Right cardiac atrium (tissue), 5 donors: ENCODE results near the gene FBXL16. TPM values are rescaled to one million over a fixed set of nuclear protein-coding genes. Genes with fewer than 3 reads are reported as not detected.

Experiments used
- ATAC-seq, 2 donors: fragments of 200-7000 bp; cut with Tn5 transposase; one replicate each; pipeline versions ENCODE4 v1.8.0 to v1.9.1; 2020; ENCODE audit warnings: moderate library complexity in 2 of 2, mild to moderate bottlenecking in 1 of 2
- DNase-seq, 3 donors: peaks; one replicate each; pipeline ENCODE4 v3.0.0-alpha.2; 2020
- H3K27ac ChIP-seq: one replicate; pipeline ENCODE4 v1.5.1; 2013; ENCODE audit warnings: mild to moderate bottlenecking, low read length, control low read depth, moderate library complexity
- H3K27me3 ChIP-seq: one replicate; pipeline ENCODE4 v1.6.1; 2013; ENCODE audit not compliant: control insufficient read depth, insufficient read depth
- H3K4me1 ChIP-seq: one replicate; pipeline ENCODE4 v1.6.1; 2013; ENCODE audit warnings: low read length; ENCODE audit not compliant: control insufficient read depth, insufficient read depth
- H3K4me3 ChIP-seq: one replicate; pipeline ENCODE4 v1.5.1; 2013; ENCODE audit warnings: low read length, control low read depth
- H3K9me3 ChIP-seq: one replicate; pipeline ENCODE4 v1.6.1; 2013; ENCODE audit warnings: low read length; ENCODE audit not compliant: control insufficient read depth
- WGBS: extraction: QIAGEN DNeasy Blood & Tissue Kit; methylation state at CpG from one replicate; pipeline ENCODE4 v1.1.7; 2013; 5-methylcytosine and 5-hydroxymethylcytosine counted together
- intact Hi-C, 4 donors: fragments of 100-400 bp; cut with DNase I; formaldehyde crosslinking; loops; one replicate each; pipeline versions ENCODE4 v1.11.0 to v1.14.0; 2022 to 2023
- polyA plus RNA-seq: library from polyadenylated mRNA; stranded (reverse); fragments of 200-250 nt; gene quantifications from one replicate; pipeline ENCODE4 v1.2.3, GENCODE V29; 2013
- total RNA-seq, 4 donors: library from RNA; stranded (reverse); fragmentation: NEBNext Ultra II Directional; extraction: Animal tissue kit (Norgen Biotek cat#: 25700); gene quantifications; one replicate each; pipeline ENCODE4 v1.2.1, GENCODE V29; 2021
- donor health status: healthy with polysubstance abuse.
- donor health status: DM: no; HTN: yes; CAD: no.
- donor health status: DM: no; HTN: no; CAD: no.
- donor health status: DM: no; HTN: yes; CAD: no; lungs with severe emphysema.
- donor health status: DM: yes; HTN: yes; CAD: no.

The FBXL16 gene
- total and polyA plus RNA-seq, 5 donors: 0.19 to 0.38 (median 0.34) TPM

- H3K9me3 ChIP-seq: no peaks in the 10 kb centered on the region
- intact Hi-C loops: no loop called here
- 23% methylated on average over 52 of the region's 52 CpGs for WGBS
Observed at GRCh38 chr16:678858-679813, 26.5 kb downstream of the FBXL16 start.

GRCh38 chr16:678209-678857 is 27.3 kb downstream of the FBXL16 start:
- no peak for DNase-seq
- Histone ChIP-seq H3K4me1 (peaks cover 7% of the 10 kb centered on the region), H3K27me3 (no peaks in the 10 kb centered on the region), H3K27ac (no peak overlapping the region), H3K4me3 (no peak overlapping the region), H3K9me3 (no peaks in the 10 kb centered on the region)
- ATAC-seq: no peak
- WGBS: 80% methylated on average over 21 of the region's 21 CpGs
- intact Hi-C loops: no loop called here

More at GRCh38 chr16:678858-679813, 26.5 kb downstream of the FBXL16 start:
- Histone ChIP-seq H3K27me3 (no peaks in the 10 kb centered on the region), H3K4me3 (peak overlapping the region; percentile 49), H3K27ac (peak overlapping the region; percentile 76), H3K4me1 (peaks cover 7% of the 10 kb centered on the region)
- ATAC-seq (peak; percentile 31 to 45), DNase-seq (peak; percentile 82 to 94 (median 90))

- WGBS: 56% methylated on average over 57 of the region's 57 CpGs
- Histone ChIP-seq H3K27me3 (no peaks in the 10 kb centered on the region), H3K27ac (no peak overlapping the region), H3K9me3 (no peaks in the 10 kb centered on the region), H3K4me1 (peaks cover 7% of the 10 kb centered on the region), H3K4me3 (no peak overlapping the region)
- DNase-seq: no peak
- intact Hi-C loops: no loop called here
- no peak for ATAC-seq
Observed at GRCh38 chr16:677316-678190, 28.0 kb downstream of the FBXL16 start.

GRCh38 chr16:676913-677312 is 28.7 kb downstream of the FBXL16 start:
- no peak for ATAC-seq
- no peak for DNase-seq
- H3K27me3 ChIP-seq: no peaks in the 10 kb centered on the region
- intact Hi-C loops: no loop called here
- H3K27ac ChIP-seq: no peak overlapping the region
- H3K9me3 ChIP-seq: no peaks in the 10 kb centered on the region
- H3K4me3 ChIP-seq: no peak overlapping the region
- peaks cover 7% of the 10 kb centered on the region for H3K4me1 ChIP-seq
- WGBS: 67% methylated on average over 23 of the region's 23 CpGs

- Histone ChIP-seq H3K4me3 (no peak overlapping the region), H3K4me1 (peaks cover 5% of the 10 kb centered on the region), H3K9me3 (no peaks in the 10 kb centered on the region), H3K27me3 (no peaks in the 10 kb centered on the region), H3K27ac (no peak overlapping the region)
- DNase-seq (no peak), ATAC-seq (no peak)
- intact Hi-C loops: no loop called here
- 90% methylated on average over 21 of the region's 21 CpGs for WGBS
Observed at GRCh38 chr16:676565-676902, 29.1 kb downstream of the FBXL16 start.

- intact Hi-C loops: no loop called here
- ATAC-seq: no peak
- WGBS: 42% methylated on average over 25 of the region's 25 CpGs
Observed at GRCh38 chr16:675884-676564, 29.6 kb downstream of the FBXL16 start.

GRCh38 chr16:674968-675883 is 30.4 kb downstream of the FBXL16 start, which contains the start of gene RHBDL1:
RHBDL1 (plus strand) TSS chr16:675671; CDS start chr16:675791, 120 bp downstream.
- H3K27ac ChIP-seq: no peak within 1 kb of the TSS
- ATAC-seq: no peak
- H3K9me3 ChIP-seq: no peaks in the 10 kb centered on the region
- no peaks in the 10 kb centered on the region for H3K4me1 ChIP-seq
- WGBS: 2% methylated on average over 73 of the region's 73 CpGs
- H3K4me3 ChIP-seq: peak within 1 kb of the TSS; percentile 22
- H3K27me3 ChIP-seq: no peaks in the 10 kb centered on the region
- intact Hi-C loops: no loop called here
- DNase-seq: peak in 1 of 3 donors; percentile 83

More at GRCh38 chr16:675884-676564, 29.6 kb downstream of the FBXL16 start:
- peak overlapping the region; percentile 22 for H3K4me3 ChIP-seq
- H3K9me3 ChIP-seq: no peaks in the 10 kb centered on the region
- no peaks in the 10 kb centered on the region for H3K27me3 ChIP-seq
- H3K4me1 ChIP-seq: peaks cover under 1% of the 10 kb centered on the region
- H3K27ac ChIP-seq: no peak overlapping the region
- no peak for DNase-seq

- Histone ChIP-seq H3K27ac (no peak overlapping the region), H3K9me3 (no peaks in the 10 kb centered on the region), H3K4me1 (no peaks in the 10 kb centered on the region), H3K4me3 (no peak overlapping the region), H3K27me3 (no peaks in the 10 kb centered on the region)
- WGBS: 71% methylated on average over 22 of the region's 22 CpGs
- ATAC-seq (no peak), DNase-seq (no peak)
- intact Hi-C loops: no loop called here
Observed at GRCh38 chr16:674214-674881, 31.3 kb downstream of the FBXL16 start.

GRCh38 chr16:673399-673991 is 32.1 kb downstream of the FBXL16 start:
- intact Hi-C loops: no loop called here
- H3K9me3 ChIP-seq: no peaks in the 10 kb centered on the region
- ATAC-seq: no peak
- peaks cover 3% of the 10 kb centered on the region for H3K4me1 ChIP-seq
- DNase-seq: no peak
- 90% methylated on average over 18 of the region's 18 CpGs for WGBS
- H3K4me3 ChIP-seq: no peak overlapping the region
- H3K27ac ChIP-seq: no peak overlapping the region
- H3K27me3 ChIP-seq: no peaks in the 10 kb centered on the region
